ENCODE measurements around the gene HOXC13. TPM values are rescaled to one million over a fixed set of nuclear protein-coding genes. Genes with fewer than 3 reads are reported as not detected.

HOXC13 gene
- total and polyA plus RNA-seq, 2 of the 13 experiments (the other 11 are each of a cell fraction or from before 2014, with no cell fraction given) = 0.07 TPM; not detected in 1

DNA sequence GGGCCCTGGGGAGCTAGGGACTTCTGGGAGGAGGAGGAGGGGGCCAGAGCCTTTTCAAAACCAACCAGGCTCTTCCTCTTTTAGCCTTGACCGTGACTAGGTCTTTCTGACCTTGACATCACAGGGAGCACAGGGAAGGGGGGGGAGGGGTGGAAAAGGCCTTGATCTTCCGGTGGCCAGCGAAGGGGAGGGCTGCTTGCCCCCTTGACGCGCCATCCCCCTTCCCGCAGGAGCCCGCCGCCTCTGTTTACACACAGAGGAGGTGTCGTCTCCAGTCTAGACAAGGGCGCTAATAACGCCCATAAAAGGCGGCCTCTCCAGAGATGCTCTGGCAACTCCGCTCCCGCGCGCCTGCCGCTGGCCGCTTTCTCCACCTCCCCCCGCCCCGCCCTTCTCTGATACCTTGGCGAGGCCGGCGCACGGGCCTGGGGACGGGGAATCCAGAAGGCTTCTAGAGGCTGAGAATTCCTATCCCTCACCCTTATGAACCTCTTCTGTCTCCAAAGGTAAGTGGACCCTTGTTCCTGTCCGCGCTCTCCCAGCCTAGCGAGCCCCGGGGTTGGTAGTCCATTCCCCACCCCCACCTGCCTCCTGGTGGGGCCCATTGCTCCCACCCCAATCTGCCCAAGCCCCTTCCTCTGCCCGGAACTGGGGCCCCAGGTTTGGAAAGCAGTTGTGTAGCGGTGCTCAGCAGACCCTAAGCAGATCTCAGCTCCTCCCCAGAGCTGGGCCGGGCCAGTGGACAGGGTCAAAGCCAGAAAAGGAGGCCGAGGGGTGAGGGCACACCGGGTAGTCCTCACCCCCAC lies 11.2 kb downstream of the HOXC13 start (continued):
- TF ChIP-seq, protein P1, sequence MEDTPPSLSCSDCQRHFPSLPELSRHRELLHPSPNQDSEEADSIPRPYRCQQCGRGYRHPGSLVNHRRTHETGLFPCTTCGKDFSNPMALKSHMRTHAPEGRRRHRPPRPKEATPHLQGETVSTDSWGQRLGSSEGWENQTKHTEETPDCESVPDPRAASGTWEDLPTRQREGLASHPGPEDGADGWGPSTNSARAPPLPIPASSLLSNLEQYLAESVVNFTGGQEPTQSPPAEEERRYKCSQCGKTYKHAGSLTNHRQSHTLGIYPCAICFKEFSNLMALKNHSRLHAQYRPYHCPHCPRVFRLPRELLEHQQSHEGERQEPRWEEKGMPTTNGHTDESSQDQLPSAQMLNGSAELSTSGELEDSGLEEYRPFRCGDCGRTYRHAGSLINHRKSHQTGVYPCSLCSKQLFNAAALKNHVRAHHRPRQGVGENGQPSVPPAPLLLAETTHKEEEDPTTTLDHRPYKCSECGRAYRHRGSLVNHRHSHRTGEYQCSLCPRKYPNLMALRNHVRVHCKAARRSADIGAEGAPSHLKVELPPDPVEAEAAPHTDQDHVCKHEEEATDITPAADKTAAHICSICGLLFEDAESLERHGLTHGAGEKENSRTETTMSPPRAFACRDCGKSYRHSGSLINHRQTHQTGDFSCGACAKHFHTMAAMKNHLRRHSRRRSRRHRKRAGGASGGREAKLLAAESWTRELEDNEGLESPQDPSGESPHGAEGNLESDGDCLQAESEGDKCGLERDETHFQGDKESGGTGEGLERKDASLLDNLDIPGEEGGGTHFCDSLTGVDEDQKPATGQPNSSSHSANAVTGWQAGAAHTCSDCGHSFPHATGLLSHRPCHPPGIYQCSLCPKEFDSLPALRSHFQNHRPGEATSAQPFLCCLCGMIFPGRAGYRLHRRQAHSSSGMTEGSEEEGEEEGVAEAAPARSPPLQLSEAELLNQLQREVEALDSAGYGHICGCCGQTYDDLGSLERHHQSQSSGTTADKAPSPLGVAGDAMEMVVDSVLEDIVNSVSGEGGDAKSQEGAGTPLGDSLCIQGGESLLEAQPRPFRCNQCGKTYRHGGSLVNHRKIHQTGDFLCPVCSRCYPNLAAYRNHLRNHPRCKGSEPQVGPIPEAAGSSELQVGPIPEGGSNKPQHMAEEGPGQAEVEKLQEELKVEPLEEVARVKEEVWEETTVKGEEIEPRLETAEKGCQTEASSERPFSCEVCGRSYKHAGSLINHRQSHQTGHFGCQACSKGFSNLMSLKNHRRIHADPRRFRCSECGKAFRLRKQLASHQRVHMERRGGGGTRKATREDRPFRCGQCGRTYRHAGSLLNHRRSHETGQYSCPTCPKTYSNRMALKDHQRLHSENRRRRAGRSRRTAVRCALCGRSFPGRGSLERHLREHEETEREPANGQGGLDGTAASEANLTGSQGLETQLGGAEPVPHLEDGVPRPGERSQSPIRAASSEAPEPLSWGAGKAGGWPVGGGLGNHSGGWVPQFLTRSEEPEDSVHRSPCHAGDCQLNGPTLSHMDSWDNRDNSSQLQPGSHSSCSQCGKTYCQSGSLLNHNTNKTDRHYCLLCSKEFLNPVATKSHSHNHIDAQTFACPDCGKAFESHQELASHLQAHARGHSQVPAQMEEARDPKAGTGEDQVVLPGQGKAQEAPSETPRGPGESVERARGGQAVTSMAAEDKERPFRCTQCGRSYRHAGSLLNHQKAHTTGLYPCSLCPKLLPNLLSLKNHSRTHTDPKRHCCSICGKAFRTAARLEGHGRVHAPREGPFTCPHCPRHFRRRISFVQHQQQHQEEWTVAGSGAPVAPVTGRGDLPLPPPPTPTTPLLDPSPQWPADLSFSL (CRISPR knock-in tag; IDR thresholded peaks at IDR 0.05) = no peak
- TF ChIP-seq, protein P2, sequence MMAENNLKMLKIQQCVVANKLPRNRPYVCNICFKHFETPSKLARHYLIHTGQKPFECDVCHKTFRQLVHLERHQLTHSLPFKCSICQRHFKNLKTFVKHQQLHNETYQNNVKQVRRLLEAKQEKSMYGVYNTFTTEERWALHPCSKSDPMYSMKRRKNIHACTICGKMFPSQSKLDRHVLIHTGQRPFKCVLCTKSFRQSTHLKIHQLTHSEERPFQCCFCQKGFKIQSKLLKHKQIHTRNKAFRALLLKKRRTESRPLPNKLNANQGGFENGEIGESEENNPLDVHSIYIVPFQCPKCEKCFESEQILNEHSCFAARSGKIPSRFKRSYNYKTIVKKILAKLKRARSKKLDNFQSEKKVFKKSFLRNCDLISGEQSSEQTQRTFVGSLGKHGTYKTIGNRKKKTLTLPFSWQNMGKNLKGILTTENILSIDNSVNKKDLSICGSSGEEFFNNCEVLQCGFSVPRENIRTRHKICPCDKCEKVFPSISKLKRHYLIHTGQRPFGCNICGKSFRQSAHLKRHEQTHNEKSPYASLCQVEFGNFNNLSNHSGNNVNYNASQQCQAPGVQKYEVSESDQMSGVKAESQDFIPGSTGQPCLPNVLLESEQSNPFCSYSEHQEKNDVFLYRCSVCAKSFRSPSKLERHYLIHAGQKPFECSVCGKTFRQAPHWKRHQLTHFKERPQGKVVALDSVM (CRISPR knock-in tag; IDR thresholded peaks at IDR 0.05) = no peak
- TF ChIP-seq, protein P3, sequence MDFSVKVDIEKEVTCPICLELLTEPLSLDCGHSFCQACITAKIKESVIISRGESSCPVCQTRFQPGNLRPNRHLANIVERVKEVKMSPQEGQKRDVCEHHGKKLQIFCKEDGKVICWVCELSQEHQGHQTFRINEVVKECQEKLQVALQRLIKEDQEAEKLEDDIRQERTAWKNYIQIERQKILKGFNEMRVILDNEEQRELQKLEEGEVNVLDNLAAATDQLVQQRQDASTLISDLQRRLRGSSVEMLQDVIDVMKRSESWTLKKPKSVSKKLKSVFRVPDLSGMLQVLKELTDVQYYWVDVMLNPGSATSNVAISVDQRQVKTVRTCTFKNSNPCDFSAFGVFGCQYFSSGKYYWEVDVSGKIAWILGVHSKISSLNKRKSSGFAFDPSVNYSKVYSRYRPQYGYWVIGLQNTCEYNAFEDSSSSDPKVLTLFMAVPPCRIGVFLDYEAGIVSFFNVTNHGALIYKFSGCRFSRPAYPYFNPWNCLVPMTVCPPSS (IDR thresholded peaks at IDR 0.05) = no peak
- TF ChIP-seq, protein P4, sequence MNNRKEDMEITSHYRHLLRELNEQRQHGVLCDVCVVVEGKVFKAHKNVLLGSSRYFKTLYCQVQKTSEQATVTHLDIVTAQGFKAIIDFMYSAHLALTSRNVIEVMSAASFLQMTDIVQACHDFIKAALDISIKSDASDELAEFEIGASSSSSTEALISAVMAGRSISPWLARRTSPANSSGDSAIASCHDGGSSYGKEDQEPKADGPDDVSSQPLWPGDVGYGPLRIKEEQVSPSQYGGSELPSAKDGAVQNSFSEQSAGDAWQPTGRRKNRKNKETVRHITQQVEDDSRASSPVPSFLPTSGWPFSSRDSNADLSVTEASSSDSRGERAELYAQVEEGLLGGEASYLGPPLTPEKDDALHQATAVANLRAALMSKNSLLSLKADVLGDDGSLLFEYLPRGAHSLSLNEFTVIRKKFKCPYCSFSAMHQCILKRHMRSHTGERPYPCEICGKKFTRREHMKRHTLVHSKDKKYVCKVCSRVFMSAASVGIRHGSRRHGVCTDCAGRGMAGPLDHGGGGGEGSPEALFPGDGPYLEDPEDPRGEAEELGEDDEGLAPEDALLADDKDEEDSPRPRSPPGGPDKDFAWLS (CRISPR knock-in tag; IDR thresholded peaks at IDR 0.05; ENCODE audit: borderline replicate concordance) = no peak
- TF ChIP-seq, protein P5, sequence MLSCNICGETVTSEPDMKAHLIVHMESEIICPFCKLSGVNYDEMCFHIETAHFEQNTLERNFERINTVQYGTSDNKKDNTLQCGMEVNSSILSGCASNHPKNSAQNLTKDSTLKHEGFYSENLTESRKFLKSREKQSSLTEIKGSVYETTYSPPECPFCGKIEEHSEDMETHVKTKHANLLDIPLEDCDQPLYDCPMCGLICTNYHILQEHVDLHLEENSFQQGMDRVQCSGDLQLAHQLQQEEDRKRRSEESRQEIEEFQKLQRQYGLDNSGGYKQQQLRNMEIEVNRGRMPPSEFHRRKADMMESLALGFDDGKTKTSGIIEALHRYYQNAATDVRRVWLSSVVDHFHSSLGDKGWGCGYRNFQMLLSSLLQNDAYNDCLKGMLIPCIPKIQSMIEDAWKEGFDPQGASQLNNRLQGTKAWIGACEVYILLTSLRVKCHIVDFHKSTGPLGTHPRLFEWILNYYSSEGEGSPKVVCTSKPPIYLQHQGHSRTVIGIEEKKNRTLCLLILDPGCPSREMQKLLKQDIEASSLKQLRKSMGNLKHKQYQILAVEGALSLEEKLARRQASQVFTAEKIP (CRISPR knock-in tag; IDR thresholded peaks at IDR 0.05; ENCODE audit: borderline replicate concordance) = no peak

Measured in HepG2 (cell line).